Mesenchymal stem cell (in vitro differentiated cells and primary cell): Measurements from ENCODE around the gene SFRP5.

Experiments used
- DNase-seq: peaks from one replicate; pipeline ENCODE4 v3.0.0-alpha.2; 2013
- H2AFZ ChIP-seq: one replicate; pipeline ENCODE4 v1.6.1; 2013; ENCODE audit warnings: low read depth, mild to moderate bottlenecking, control low read depth, inconsistent platforms, low read length, moderate library complexity
- H2AK5ac ChIP-seq: 2 replicates; pipeline ENCODE4 v1.6.1; 2013; ENCODE audit warnings: low read length, moderate library complexity, mild to moderate bottlenecking, inconsistent platforms; ENCODE audit not compliant: severe bottlenecking
- H2BK120ac ChIP-seq: one replicate; pipeline ENCODE4 v1.6.1; 2013; ENCODE audit warnings: low read depth, mild to moderate bottlenecking, inconsistent platforms, low read length, moderate library complexity
- H2BK12ac ChIP-seq, 2 experiments: one replicate each; pipeline ENCODE4 v1.6.1; 2013; ENCODE audit warnings: inconsistent platforms in 2 of 2, low read length in 2 of 2, mild to moderate bottlenecking in 2 of 2, moderate library complexity in 2 of 2, control low read depth in 1 of 2
- H2BK15ac ChIP-seq: one replicate; pipeline ENCODE4 v1.6.1; 2013; ENCODE audit warnings: mild to moderate bottlenecking, low read depth, inconsistent platforms; ENCODE audit not compliant: poor library complexity, severe bottlenecking
- H2BK5ac ChIP-seq: 2 replicates; pipeline ENCODE4 v1.6.1; 2013; ENCODE audit warnings: low read depth, mild to moderate bottlenecking, low read length, control low read depth, inconsistent platforms; ENCODE audit not compliant: poor library complexity, severe bottlenecking
- H3K14ac ChIP-seq, 2 experiments: one replicate each; pipeline ENCODE4 v1.6.1; 2013; ENCODE audit warnings: inconsistent platforms in 2 of 2, low read length in 2 of 2, control low read depth in 1 of 2, mild to moderate bottlenecking in 1 of 2, moderate library complexity in 1 of 2
- H3K18ac ChIP-seq, 2 experiments: one replicate each; pipeline ENCODE4 v1.6.1; 2013; ENCODE audit warnings: inconsistent platforms in 2 of 2, low read length in 2 of 2, control low read depth in 1 of 2, low read depth in 1 of 2, mild to moderate bottlenecking in 1 of 2
- H3K23ac ChIP-seq, 2 experiments: one replicate each; pipeline ENCODE4 v1.6.1; 2013; ENCODE audit warnings: inconsistent platforms in 2 of 2, low read length in 2 of 2, mild to moderate bottlenecking in 2 of 2, moderate library complexity in 2 of 2, control low read depth in 1 of 2
- H3K27ac ChIP-seq: 2 replicates; pipeline ENCODE4 v1.5.1; 2013; ENCODE audit warnings: mild to moderate bottlenecking, moderate library complexity, low read length, control low read depth, inconsistent platforms; ENCODE audit not compliant: poor library complexity, severe bottlenecking
- H3K27me3 ChIP-seq, 2 experiments: 2 replicates each; pipeline versions ENCODE4 v1.6.1 to v1.7.0; 2013; ENCODE audit warnings: low read length in 2 of 2, mild to moderate bottlenecking in 2 of 2, moderate library complexity in 2 of 2, control low read depth in 1 of 2, inconsistent platforms in 1 of 2; ENCODE audit not compliant: control insufficient read depth in 1 of 2, insufficient read depth in 1 of 2
- H3K36me3 ChIP-seq, 2 experiments: 2 replicates each; pipeline versions ENCODE4 v1.6.1 to v1.7.0; 2013; ENCODE audit warnings: low read length in 2 of 2, control low read depth in 1 of 2, inconsistent platforms in 1 of 2, low read depth in 1 of 2, mild to moderate bottlenecking in 1 of 2; ENCODE audit not compliant: insufficient read depth in 2 of 2, control insufficient read depth in 1 of 2
- H3K4ac ChIP-seq, 2 experiments: one replicate each; pipeline ENCODE4 v1.6.1; 2013; ENCODE audit warnings: inconsistent platforms in 2 of 2, low read length in 2 of 2, mild to moderate bottlenecking in 2 of 2, moderate library complexity in 2 of 2, control low read depth in 1 of 2, low read depth in 1 of 2
- H3K4me1 ChIP-seq: 2 replicates; pipeline ENCODE4 v1.6.1; 2013; ENCODE audit warnings: low read depth, low read length, control low read depth; ENCODE audit not compliant: control insufficient read depth, insufficient read depth
- H3K4me2 ChIP-seq: 2 replicates; pipeline ENCODE4 v1.6.1; 2013; ENCODE audit warnings: low read length, mild to moderate bottlenecking, inconsistent platforms; ENCODE audit not compliant: poor library complexity, severe bottlenecking
- H3K4me3 ChIP-seq, 2 experiments: 2 replicates each; pipeline versions ENCODE4 v1.5.1 to v1.7.0; 2013; ENCODE audit warnings: low read length in 2 of 2, mild to moderate bottlenecking in 2 of 2, control low read depth in 1 of 2, low read depth in 1 of 2; ENCODE audit not compliant: insufficient read depth in 1 of 2
- H3K79me1 ChIP-seq: replicated peaks from 2 replicates; pipeline ENCODE4 v1.6.1; 2013; ENCODE audit warnings: mild to moderate bottlenecking, control low read depth, low read length, inconsistent platforms; ENCODE audit not compliant: poor library complexity, severe bottlenecking
- H3K9ac ChIP-seq: 2 replicates; pipeline ENCODE4 v1.7.0; 2013; ENCODE audit warnings: mild to moderate bottlenecking, low read length, moderate library complexity
- H3K9me3 ChIP-seq: 2 replicates; pipeline ENCODE4 v1.7.0; 2013; ENCODE audit warnings: mild to moderate bottlenecking, low read length; ENCODE audit not compliant: control insufficient read depth
- H4K8ac ChIP-seq: one replicate; pipeline ENCODE4 v1.6.1; 2013; ENCODE audit warnings: inconsistent platforms, mild to moderate bottlenecking, low read length, moderate library complexity
- H4K91ac ChIP-seq: one replicate; pipeline ENCODE4 v1.6.1; 2013; ENCODE audit warnings: mild to moderate bottlenecking, low read length, inconsistent platforms
- WGBS: methylation state at CpG from one replicate; pipeline ENCODE4 v1.1.7; 2013; ENCODE audit warnings: mixed read lengths; 5-methylcytosine and 5-hydroxymethylcytosine counted together

The SFRP5 gene

GRCh38 chr10:97718178-97718577, 53.6 kb downstream of the SFRP5 start:
- H4K8ac ChIP-seq, result no peak overlapping the region
- H3K4ac ChIP-seq, result no peak overlapping the region
- H3K23ac ChIP-seq, result no peak overlapping the region
- no peak for DNase-seq
- peak overlapping the region; percentile 4 for H3K9ac ChIP-seq
- no peak overlapping the region for H2BK12ac ChIP-seq
- no peak overlapping the region for H2BK120ac ChIP-seq
- no peak overlapping the region for H2AFZ ChIP-seq
- WGBS, result 92% methylated on average over 5 of the region's 6 CpGs
- peaks cover 24% of the 10 kb centered on the region for H3K4me1 ChIP-seq
- no peak overlapping the region for H3K18ac ChIP-seq
- peaks cover 28% of the 10 kb centered on the region for H3K79me1 ChIP-seq
- H2AK5ac ChIP-seq, result no peak overlapping the region
- no peaks in the 10 kb centered on the region for H3K9me3 ChIP-seq
- H4K91ac ChIP-seq, result no peak overlapping the region
- H3K36me3 ChIP-seq, result peaks cover 32 to 40% of the 10 kb centered on the region in 2 experiments
- H2BK5ac ChIP-seq, result no peak overlapping the region
- no peak overlapping the region for H3K4me2 ChIP-seq
- H3K27ac ChIP-seq, result no peak overlapping the region
- no peak overlapping the region for H3K14ac ChIP-seq
- no peaks in the 10 kb centered on the region for H3K27me3 ChIP-seq
- H2BK15ac ChIP-seq, result no peak overlapping the region
- H3K4me3 ChIP-seq, result no peak overlapping the region

- Histone ChIP-seq H4K91ac (no peak overlapping the region), H2BK120ac (no peak overlapping the region), H2BK5ac (no peak overlapping the region), H3K4me2 (no peak overlapping the region), H3K4ac (no peak overlapping the region), H2AK5ac (no peak overlapping the region), H3K9ac (peak overlapping the region; percentile 4), H3K27me3 (no peaks in the 10 kb centered on the region), H3K79me1 (peaks cover 31% of the 10 kb centered on the region), H3K27ac (no peak overlapping the region), H3K23ac (no peak overlapping the region), H3K14ac (no peak overlapping the region), H3K9me3 (no peaks in the 10 kb centered on the region), H2BK12ac (peak overlapping the region in 1 of 2 experiments; percentile 38), H3K4me3 (no peak overlapping the region), H3K18ac (peak overlapping the region in 1 of 2 experiments; percentile 6), H3K36me3 (peaks cover 29 to 40% of the 10 kb centered on the region in 2 experiments), H2BK15ac (no peak overlapping the region), H2AFZ (no peak overlapping the region), H3K4me1 (peaks cover 28% of the 10 kb centered on the region), H4K8ac (no peak overlapping the region)
- 97% methylated on average over 7 of the region's 7 CpGs for WGBS
- no peak for DNase-seq
These were observed 54.2 kb downstream of the SFRP5 start for GRCh38 chr10:97717627-97718026.
